Measurements from ENCODE around the gene RETSAT. TPM values are rescaled to one million over a fixed set of nuclear protein-coding genes. Genes with fewer than 3 reads are reported as not detected.
"Not testable (repeated sequence)": the region's sequence is repeated elsewhere in the genome, so short reads cannot be mapped to it uniquely, and the experiment has no call there.

Gene RETSAT
- total RNA-seq, 1 donor from 2014 or later, result 36.3 TPM

- Mint-ChIP-seq H3K36me3 (ENCODE audit: low read depth) (peaks cover 17% of the 10 kb centered on the region), H3K4me1 (ENCODE audit: low read depth) (no peaks in the 10 kb centered on the region), H3K4me3 (ENCODE audit: unreplicated experiment) (no peak overlapping the region), H3K9me3 (ENCODE audit: low read depth) (no peaks in the 10 kb centered on the region), H3K27me3 (ENCODE audit: low read depth) (no peaks in the 10 kb centered on the region), H3K27ac (ENCODE audit: unreplicated experiment) (no peak overlapping the region)
- DNase-seq (ENCODE audit: low spot score), result no peak
- no peak for TF ChIP-seq CTCF (IDR thresholded peaks at IDR 0.05)
Measured at GRCh38 chr2:85367180-85367579, 12.9 kb upstream of the RETSAT start.

GRCh38 chr2:85362653-85363387 is 8.5 kb upstream of the RETSAT start:
- H3K9me3 Mint-ChIP-seq (ENCODE audit: low read depth); H3K27me3 Mint-ChIP-seq (ENCODE audit: low read depth); H3K27ac Mint-ChIP-seq (ENCODE audit: unreplicated experiment); H3K4me1 Mint-ChIP-seq (ENCODE audit: low read depth); DNase-seq (ENCODE audit: low spot score); H3K4me3 Mint-ChIP-seq (ENCODE audit: unreplicated experiment): not testable (repeated sequence)
- H3K36me3 Mint-ChIP-seq (ENCODE audit: low read depth), result peaks cover 23% of the 10 kb centered on the region

GRCh38 chr2:85357736-85358135 is 3.4 kb upstream of the RETSAT start:
- Mint-ChIP-seq H3K9me3 (ENCODE audit: low read depth) (no peaks in the 10 kb centered on the region), H3K27ac (ENCODE audit: unreplicated experiment) (no peak overlapping the region), H3K4me3 (ENCODE audit: unreplicated experiment) (no peak overlapping the region), H3K27me3 (ENCODE audit: low read depth) (no peaks in the 10 kb centered on the region), H3K36me3 (ENCODE audit: low read depth) (peaks cover 18% of the 10 kb centered on the region), H3K4me1 (ENCODE audit: low read depth) (peaks cover 35% of the 10 kb centered on the region)
- no peak for DNase-seq (ENCODE audit: low spot score)
- no peak for TF ChIP-seq CTCF (IDR thresholded peaks at IDR 0.05)

GRCh38 chr2:85356186-85356585 is 1.9 kb upstream of the RETSAT start:
- DNase-seq (ENCODE audit: low spot score), result no peak
- Mint-ChIP-seq H3K4me1 (ENCODE audit: low read depth) (peaks cover 37% of the 10 kb centered on the region), H3K9me3 (ENCODE audit: low read depth) (no peaks in the 10 kb centered on the region), H3K27me3 (ENCODE audit: low read depth) (no peaks in the 10 kb centered on the region), H3K36me3 (ENCODE audit: low read depth) (peaks cover 10% of the 10 kb centered on the region), H3K27ac (ENCODE audit: unreplicated experiment) (no peak overlapping the region), H3K4me3 (ENCODE audit: unreplicated experiment) (no peak overlapping the region)
- no peak for TF ChIP-seq CTCF (IDR thresholded peaks at IDR 0.05)

GRCh38 chr2:85355521-85355920 is 1.2 kb upstream of the RETSAT start:
- Mint-ChIP-seq H3K9me3 (ENCODE audit: low read depth) (no peaks in the 10 kb centered on the region), H3K36me3 (ENCODE audit: low read depth) (peaks cover 13% of the 10 kb centered on the region), H3K27ac (ENCODE audit: unreplicated experiment) (peak overlapping the region; percentile 22), H3K27me3 (ENCODE audit: low read depth) (no peaks in the 10 kb centered on the region), H3K4me3 (ENCODE audit: unreplicated experiment) (peak overlapping the region; percentile 98), H3K4me1 (ENCODE audit: low read depth) (peaks cover 37% of the 10 kb centered on the region)
- no peak for TF ChIP-seq CTCF (IDR thresholded peaks at IDR 0.05)
- no peak for DNase-seq (ENCODE audit: low spot score)

GRCh38 chr2:85355073-85355410 is 714 bp upstream of the RETSAT start:
- H3K9me3 Mint-ChIP-seq (ENCODE audit: low read depth), result no peaks in the 10 kb centered on the region
- no peaks in the 10 kb centered on the region for H3K27me3 Mint-ChIP-seq (ENCODE audit: low read depth)
- no peak for DNase-seq (ENCODE audit: low spot score)
- H3K27ac Mint-ChIP-seq (ENCODE audit: unreplicated experiment), result peak overlapping the region; percentile 97
- peaks cover 16% of the 10 kb centered on the region for H3K36me3 Mint-ChIP-seq (ENCODE audit: low read depth)
- H3K4me3 Mint-ChIP-seq (ENCODE audit: unreplicated experiment), result peak overlapping the region; percentile 98
- no peak for TF ChIP-seq CTCF (IDR thresholded peaks at IDR 0.05)
- peaks cover 37% of the 10 kb centered on the region for H3K4me1 Mint-ChIP-seq (ENCODE audit: low read depth)

Measured in chondrocyte (in vitro differentiated cells).